Omental fat pad (tissue), 4 donors: ENCODE results near the gene PYM1. TPM values are rescaled to one million over a fixed set of nuclear protein-coding genes. Genes with fewer than 3 reads are reported as not detected.
"Not testable (repeated sequence)": the region's sequence is repeated elsewhere in the genome, so short reads cannot be mapped to it uniquely, and the experiment has no call there.

ENCODE experiments used
- ATAC-seq: fragments of 150-250 bp; one replicate; pipeline ENCODE4 v1.9.1; 2016; ENCODE audit warnings: mild to moderate bottlenecking, moderate library complexity; ENCODE audit not compliant: low FRiP score
- DNase-seq: peaks from one replicate; pipeline ENCODE4 v3.0.0-alpha.2; 2019; ENCODE audit warnings: low spot score
- total RNA-seq, 4 donors: library from RNA; depleted of rRNA; stranded (reverse); fragments of >200 nt; gene quantifications; one replicate each; pipeline ENCODE4 v1.1.0, GENCODE V29; 2016
- TF ChIP-seq, protein P1 (sequence below), 3 donors: fragments of 450-650 bp; IDR thresholded peaks; one replicate each; pipeline ENCODE4 v1.5.1; 2016 to 2017; ENCODE audit warnings: antibody characterized with exemption in 3 of 3, mild to moderate bottlenecking in 3 of 3, moderate library complexity in 2 of 3

PYM1 gene
- total RNA-seq, 4 donors from 2014 or later: 28.2 to 37.6 (median 29.8) TPM

DNA sequence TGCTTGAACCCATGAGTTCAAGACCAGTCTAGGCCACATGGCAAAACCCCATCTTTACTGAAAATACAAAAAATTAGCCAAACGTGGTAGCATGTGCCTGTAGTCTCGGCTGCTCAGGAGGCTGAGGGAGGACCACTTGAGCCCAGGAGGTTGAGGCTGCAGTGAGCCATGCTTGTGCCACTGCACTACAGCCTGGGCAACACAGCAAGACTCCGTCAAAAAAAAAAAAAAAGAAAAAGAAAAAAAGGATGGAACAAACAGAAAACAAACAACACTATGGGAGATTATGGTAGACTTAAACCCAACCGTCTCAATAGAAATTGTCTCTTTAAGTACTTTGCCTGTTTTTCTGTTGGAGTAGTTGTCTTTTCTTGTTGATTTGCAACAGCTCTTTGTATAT lies 36.4 kb downstream of the PYM1 start:
- no peak for ATAC-seq

DNA sequence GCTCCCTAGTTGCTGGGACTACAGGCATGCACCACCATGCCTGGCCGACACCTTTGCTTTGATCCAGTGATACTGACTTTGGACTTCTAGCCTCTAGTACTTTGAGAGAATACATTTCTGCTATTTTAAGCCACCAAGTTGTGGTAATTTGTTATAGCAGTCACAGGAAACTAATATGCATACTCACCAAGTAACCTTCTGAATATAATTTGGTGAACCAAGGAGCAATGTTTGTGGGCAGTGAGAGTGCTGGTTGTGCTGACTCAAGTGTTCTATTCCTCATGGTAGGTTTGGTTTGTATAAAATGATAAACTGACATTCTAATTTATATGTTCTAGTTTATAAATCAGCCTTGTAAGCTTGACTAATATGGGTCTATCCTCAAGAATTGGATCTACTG lies 42.6 kb downstream of the PYM1 start:
- DNase-seq (no peak), ATAC-seq (no peak)
- TF ChIP-seq, protein P1, sequence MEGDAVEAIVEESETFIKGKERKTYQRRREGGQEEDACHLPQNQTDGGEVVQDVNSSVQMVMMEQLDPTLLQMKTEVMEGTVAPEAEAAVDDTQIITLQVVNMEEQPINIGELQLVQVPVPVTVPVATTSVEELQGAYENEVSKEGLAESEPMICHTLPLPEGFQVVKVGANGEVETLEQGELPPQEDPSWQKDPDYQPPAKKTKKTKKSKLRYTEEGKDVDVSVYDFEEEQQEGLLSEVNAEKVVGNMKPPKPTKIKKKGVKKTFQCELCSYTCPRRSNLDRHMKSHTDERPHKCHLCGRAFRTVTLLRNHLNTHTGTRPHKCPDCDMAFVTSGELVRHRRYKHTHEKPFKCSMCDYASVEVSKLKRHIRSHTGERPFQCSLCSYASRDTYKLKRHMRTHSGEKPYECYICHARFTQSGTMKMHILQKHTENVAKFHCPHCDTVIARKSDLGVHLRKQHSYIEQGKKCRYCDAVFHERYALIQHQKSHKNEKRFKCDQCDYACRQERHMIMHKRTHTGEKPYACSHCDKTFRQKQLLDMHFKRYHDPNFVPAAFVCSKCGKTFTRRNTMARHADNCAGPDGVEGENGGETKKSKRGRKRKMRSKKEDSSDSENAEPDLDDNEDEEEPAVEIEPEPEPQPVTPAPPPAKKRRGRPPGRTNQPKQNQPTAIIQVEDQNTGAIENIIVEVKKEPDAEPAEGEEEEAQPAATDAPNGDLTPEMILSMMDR (IDR thresholded peaks at IDR 0.05): no peak

More for the DNA sequence above, 36.4 kb downstream of the PYM1 start:
- DNase-seq: no peak
- TF ChIP-seq, protein P1 (IDR thresholded peaks at IDR 0.05): no peak

DNA sequence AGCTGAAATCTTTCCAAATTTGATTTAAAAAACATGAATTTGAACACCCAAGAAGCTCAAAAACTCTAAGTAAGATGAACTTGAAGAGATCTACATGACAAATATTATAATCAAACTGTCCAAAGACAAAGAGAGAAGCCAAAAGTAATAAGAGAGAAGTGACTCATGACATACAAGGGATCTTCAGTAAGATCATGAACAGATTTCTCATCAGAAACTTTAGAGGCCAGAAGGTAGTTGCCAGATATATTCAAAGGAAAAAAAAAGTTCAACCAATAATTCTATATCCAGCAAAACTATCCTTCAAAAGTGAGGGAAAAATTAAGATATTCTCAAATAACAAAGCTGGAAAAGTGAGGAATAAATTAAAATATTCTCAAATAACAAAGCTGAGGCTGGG lies 49.9 kb downstream of the PYM1 start:
- TF ChIP-seq, protein P1 (IDR thresholded peaks at IDR 0.05): no peak
- no peak for ATAC-seq
- DNase-seq: no peak

DNA sequence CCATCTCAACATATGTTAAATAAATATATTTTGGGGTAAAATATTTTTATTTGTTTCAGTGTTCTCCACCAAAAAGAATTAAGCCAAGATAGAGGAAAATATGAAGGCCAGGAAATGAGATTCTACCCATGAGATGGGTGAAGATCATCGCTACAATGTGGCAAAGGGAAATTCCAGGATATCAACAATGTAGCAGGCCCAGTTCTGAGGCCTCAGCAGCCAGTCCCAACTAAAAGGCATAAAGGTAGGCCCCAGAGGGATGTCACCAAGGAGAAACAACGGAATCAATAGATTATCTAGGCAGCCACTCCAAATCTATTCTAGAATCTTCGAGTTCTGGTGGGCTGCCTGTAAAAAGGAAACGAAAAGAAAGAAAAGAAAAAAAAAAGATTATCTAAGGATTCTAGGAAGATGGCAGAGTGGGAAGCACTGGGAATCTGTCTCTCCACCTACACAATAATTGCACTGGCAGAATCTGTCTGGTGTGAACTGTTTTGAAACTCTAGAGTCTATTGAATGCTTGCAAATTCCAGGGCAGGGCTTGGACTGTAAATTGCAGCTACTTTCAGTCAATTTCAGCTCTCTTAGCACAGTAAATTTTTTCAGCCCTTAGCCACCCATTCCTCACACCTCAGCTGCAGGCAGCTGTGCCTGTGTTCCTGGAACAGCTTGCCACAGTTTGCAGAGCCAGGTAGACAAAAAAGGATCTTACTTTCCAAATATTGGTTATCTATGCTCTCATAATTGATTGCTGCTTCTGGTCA lies 51.8 kb downstream of the PYM1 start:
- no peak for DNase-seq
- no peak for ATAC-seq
- TF ChIP-seq, protein P1 (IDR thresholded peaks at IDR 0.05): no peak

DNA sequence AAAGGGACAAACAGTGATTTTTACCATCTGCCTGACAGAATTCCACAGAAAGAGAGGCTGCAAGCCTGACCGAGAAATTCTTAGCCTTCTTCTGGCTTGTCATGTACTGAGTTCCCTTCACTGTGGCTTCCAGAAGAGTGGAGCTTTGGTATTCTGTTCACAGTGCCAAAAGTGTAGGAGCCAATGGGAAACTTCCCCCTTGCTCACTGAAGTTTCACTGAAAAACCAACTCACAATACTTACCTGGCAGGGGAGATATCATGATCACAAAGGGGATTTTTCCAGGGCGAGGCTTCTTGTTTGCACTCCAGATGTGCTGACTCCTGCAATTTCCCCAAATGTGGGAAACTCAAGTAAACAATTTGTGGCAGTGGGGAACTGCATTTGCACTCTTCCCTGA lies 53.3 kb downstream of the PYM1 start:
- DNase-seq: no peak
- no peak for ATAC-seq
- TF ChIP-seq, protein P1 (IDR thresholded peaks at IDR 0.05): no peak

DNA sequence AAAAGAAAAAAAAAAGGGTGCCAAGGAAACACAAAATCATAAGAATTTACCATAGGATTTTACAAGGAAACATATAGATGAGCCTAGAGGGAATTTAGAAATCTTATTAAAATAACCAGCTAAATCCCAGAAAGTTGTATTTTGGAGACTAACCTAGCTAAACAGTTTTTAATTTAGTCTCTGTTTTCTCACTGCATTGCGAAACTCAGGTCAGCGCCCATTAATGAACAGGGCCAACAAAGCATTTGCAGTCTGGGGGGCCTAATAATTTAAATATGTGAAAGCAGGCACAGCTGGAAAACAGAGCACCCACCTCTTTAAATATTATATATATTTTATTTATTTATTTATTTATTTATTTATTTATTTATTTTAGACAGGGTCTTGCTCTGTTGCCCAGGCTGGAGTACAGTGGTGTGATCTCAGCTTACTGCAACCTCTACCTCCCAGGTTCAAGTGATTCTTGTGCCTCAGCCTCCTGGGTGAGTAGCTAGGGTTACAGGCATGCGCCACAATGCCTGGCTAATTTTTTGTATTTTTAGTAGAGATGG lies 61.2 kb downstream of the PYM1 start:
- not testable (repeated sequence) for ATAC-seq, DNase-seq

DNA sequence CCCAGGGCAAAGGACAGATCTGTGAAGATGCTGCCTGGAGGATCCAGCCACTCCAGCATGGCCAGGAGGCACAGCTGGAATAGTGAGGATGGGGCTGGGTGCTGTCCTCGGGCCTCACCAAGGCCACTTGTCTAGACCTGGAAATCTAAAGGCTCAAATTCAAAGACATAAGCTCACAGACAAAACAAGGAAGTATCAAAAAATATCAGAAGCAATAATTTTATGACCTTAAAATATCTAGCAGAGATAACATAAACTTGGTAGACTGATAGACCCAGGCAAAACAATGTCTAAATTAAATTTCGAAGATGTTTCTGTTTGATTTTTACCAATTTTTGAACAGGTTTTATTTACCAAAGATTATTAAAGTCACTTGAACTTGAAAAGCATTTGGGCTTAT lies 62.4 kb downstream of the PYM1 start:
- DNase-seq (no peak), ATAC-seq (no peak)
- TF ChIP-seq, protein P1 (IDR thresholded peaks at IDR 0.05): no peak

DNA sequence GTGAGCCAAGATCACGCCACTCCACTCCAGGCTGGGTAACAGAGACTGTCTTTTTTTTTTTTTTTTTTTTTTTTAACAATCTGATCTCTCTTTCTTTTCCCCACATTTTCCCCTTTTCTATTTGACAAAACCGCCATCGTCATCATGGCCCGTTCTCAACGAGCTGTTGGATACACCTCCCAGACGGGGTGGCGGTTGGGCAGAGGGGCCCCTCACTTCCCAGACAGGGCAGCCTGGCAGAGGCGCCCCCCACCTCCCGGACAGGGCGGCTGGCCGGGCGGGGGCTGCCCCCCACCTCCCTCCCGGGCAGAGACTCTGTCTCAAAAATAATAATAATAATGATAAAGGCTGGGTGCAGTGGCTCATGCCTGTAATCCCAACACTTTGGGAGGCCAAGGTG lies 64.8 kb downstream of the PYM1 start:
- not testable (repeated sequence) for ATAC-seq

More for the DNA sequence above, 64.8 kb downstream of the PYM1 start:
- DNase-seq: not testable (repeated sequence)
